H9 (cell line): Measurements from ENCODE around the gene CPHXL2. TPM values are rescaled to one million over a fixed set of nuclear protein-coding genes. Genes with fewer than 3 reads are reported as not detected.

Experiments
- DNase-seq: peaks from one replicate; pipeline ENCODE4 v3.0.0-alpha.2; 2017
- H2AFZ ChIP-seq: one replicate; pipeline ENCODE4 v1.6.1; 2013; ENCODE audit warnings: mild to moderate bottlenecking, low read length, control low read depth, moderate library complexity
- H2AK5ac ChIP-seq: 2 replicates; pipeline ENCODE4 v1.6.1; 2013; ENCODE audit warnings: low read length, control low read depth, mixed read lengths; ENCODE audit not compliant: insufficient read length
- H2BK120ac ChIP-seq: one replicate; pipeline ENCODE4 v1.6.1; 2013; ENCODE audit warnings: low read depth, mild to moderate bottlenecking, low read length, control low read depth, inconsistent platforms; ENCODE audit not compliant: poor library complexity, severe bottlenecking
- H2BK12ac ChIP-seq: 2 replicates; pipeline ENCODE4 v1.6.1; 2013; ENCODE audit warnings: low read length, control low read depth, mixed read lengths, low read depth; ENCODE audit not compliant: insufficient read length
- H2BK15ac ChIP-seq: 2 replicates; pipeline ENCODE4 v1.6.1; 2013; ENCODE audit warnings: low read depth, low read length, control low read depth
- H2BK20ac ChIP-seq: one replicate; pipeline ENCODE4 v1.6.1; 2013; ENCODE audit warnings: low read depth, mild to moderate bottlenecking, low read length, control low read depth, inconsistent platforms; ENCODE audit not compliant: poor library complexity, severe bottlenecking
- H2BK5ac ChIP-seq: 2 replicates; pipeline ENCODE4 v1.6.1; 2013; ENCODE audit warnings: low read length, control low read depth, mixed read lengths; ENCODE audit not compliant: insufficient read length
- H3K14ac ChIP-seq: 2 replicates; pipeline ENCODE4 v1.6.1; 2013; ENCODE audit warnings: low read length, control low read depth; ENCODE audit not compliant: insufficient read depth
- H3K18ac ChIP-seq: 2 replicates; pipeline ENCODE4 v1.6.1; 2013; ENCODE audit warnings: low read depth, mild to moderate bottlenecking, mixed read lengths, low read length, control low read depth; ENCODE audit not compliant: insufficient read length
- H3K23ac ChIP-seq: 2 replicates; pipeline ENCODE4 v1.6.1; 2013; ENCODE audit warnings: low read length, control low read depth, mixed read lengths, low read depth; ENCODE audit not compliant: insufficient read length
- H3K23me2 ChIP-seq: 2 replicates; pipeline ENCODE4 v1.6.1; 2013; ENCODE audit warnings: low read depth, mild to moderate bottlenecking, mixed read lengths, low read length, control low read depth; ENCODE audit not compliant: insufficient read length, poor library complexity, severe bottlenecking
- H3K27ac ChIP-seq: 2 replicates; pipeline ENCODE4 v1.5.1; 2013; ENCODE audit warnings: low read length, control low read depth, mixed read lengths, low read depth; ENCODE audit not compliant: insufficient read length
- H3K27me3 ChIP-seq: 2 replicates; pipeline ENCODE4 v1.6.1; 2013; ENCODE audit warnings: low read length, control low read depth, inconsistent platforms; ENCODE audit not compliant: insufficient read depth
- H3K4ac ChIP-seq: 2 replicates; pipeline ENCODE4 v1.6.1; 2013; ENCODE audit warnings: low read depth, mild to moderate bottlenecking, control low read depth, inconsistent platforms, low read length, moderate library complexity
- H3K4me1 ChIP-seq: 2 replicates; pipeline ENCODE4 v1.6.1; 2013; ENCODE audit warnings: low read length, control low read depth, inconsistent platforms; ENCODE audit not compliant: insufficient read depth
- H3K4me2 ChIP-seq: 2 replicates; pipeline ENCODE4 v1.6.1; 2013; ENCODE audit warnings: low read length, control low read depth, mixed read lengths; ENCODE audit not compliant: insufficient read length, insufficient read depth
- H3K56ac ChIP-seq: 2 replicates; pipeline ENCODE4 v1.6.1; 2013; ENCODE audit warnings: low read depth, mild to moderate bottlenecking, mixed read lengths, low read length, control low read depth; ENCODE audit not compliant: insufficient read length
- H3K79me1 ChIP-seq: 2 replicates; pipeline ENCODE4 v1.6.1; 2013; ENCODE audit warnings: low read depth, mild to moderate bottlenecking, moderate library complexity, low read length, control low read depth, inconsistent platforms; ENCODE audit not compliant: insufficient read depth, poor library complexity, severe bottlenecking
- H3K79me2 ChIP-seq: 2 replicates; pipeline ENCODE4 v1.6.1; 2013; ENCODE audit warnings: low read length, control low read depth, inconsistent platforms; ENCODE audit not compliant: insufficient read depth
- H3K9ac ChIP-seq: 2 replicates; pipeline ENCODE4 v1.6.1; 2013; ENCODE audit warnings: low read length, control low read depth, mixed read lengths; ENCODE audit not compliant: insufficient read length; ENCODE audit errors: extremely low read depth
- H3K9me3 ChIP-seq: one replicate; pipeline ENCODE4 v1.6.1; 2013; ENCODE audit warnings: low read depth, low read length, inconsistent platforms; ENCODE audit not compliant: control insufficient read depth
- H3T11ph ChIP-seq: one replicate; pipeline ENCODE4 v1.6.1; 2013; ENCODE audit warnings: mild to moderate bottlenecking, low read length, control low read depth, inconsistent platforms
- H4K20me1 ChIP-seq: one replicate; pipeline ENCODE4 v1.6.1; 2013; ENCODE audit not compliant: control insufficient read depth, insufficient read length, insufficient read depth
- H4K5ac ChIP-seq: 2 replicates; pipeline ENCODE4 v1.6.1; 2013; ENCODE audit warnings: low read depth, mild to moderate bottlenecking, mixed read lengths, low read length, control low read depth; ENCODE audit not compliant: insufficient read length
- H4K8ac ChIP-seq: replicated peaks from 2 replicates; pipeline ENCODE4 v1.6.1; 2013; ENCODE audit warnings: low read length, control low read depth, mixed read lengths, low read depth; ENCODE audit not compliant: insufficient read length
- H4K91ac ChIP-seq: 2 replicates; pipeline ENCODE4 v1.6.1; 2013; ENCODE audit warnings: low read depth, mild to moderate bottlenecking, moderate library complexity, mixed read lengths, low read length, control low read depth; ENCODE audit not compliant: insufficient read length
- H3K27ac Mint-ChIP-seq, 3 experiments: 2 replicates in 2 of 3; 3 replicates in 1 of 3; pipeline ENCODE4 v1.8.0; 2020 to 2021; ENCODE audit warnings: mixed read lengths in 3 of 3, mild to moderate bottlenecking in 1 of 3, moderate library complexity in 1 of 3
- H3K27me3 Mint-ChIP-seq: 2 replicates; pipeline ENCODE4 v1.8.0; 2021; ENCODE audit warnings: low read depth, mild to moderate bottlenecking, moderate library complexity, mixed read lengths
- H3K36me3 Mint-ChIP-seq, 3 experiments: 2 replicates in 2 of 3; 3 replicates in 1 of 3; pipeline ENCODE4 v1.8.0; 2020 to 2021; ENCODE audit warnings: low read depth in 3 of 3, mixed read lengths in 3 of 3; ENCODE audit not compliant: insufficient read depth in 1 of 3
- H3K4me1 Mint-ChIP-seq, 2 experiments: 2 replicates each; pipeline ENCODE4 v1.8.0; 2020; ENCODE audit warnings: mixed read lengths in 2 of 2
- H3K4me3 Mint-ChIP-seq, 2 experiments: 2 replicates in 1 of 2; 3 replicates in 1 of 2; pipeline ENCODE4 v1.8.0; 2020 to 2021; ENCODE audit warnings: mild to moderate bottlenecking in 2 of 2, mixed read lengths in 2 of 2, moderate library complexity in 1 of 2
- H3K9me3 Mint-ChIP-seq, 2 experiments: 2 replicates in 1 of 2; 3 replicates in 1 of 2; pipeline ENCODE4 v1.8.0; 2020; ENCODE audit warnings: mild to moderate bottlenecking in 2 of 2, mixed read lengths in 2 of 2, moderate library complexity in 1 of 2
- WGBS: extraction: QIAGEN DNeasy Blood & Tissue Kit; methylation state at CpG from one replicate; pipeline ENCODE4 v1.1.7; 2013; ENCODE audit warnings: missing lambda C conversion rate, low lambda C conversion rate, mixed read lengths; ENCODE audit not compliant: insufficient read length; ENCODE audit errors: extremely low coverage; 5-methylcytosine and 5-hydroxymethylcytosine counted together
- total RNA-seq: library from RNA; stranded (reverse); gene quantifications from 2 replicates; pipeline ENCODE4 v1.2.1, GENCODE V29; 2021
- TF ChIP-seq, protein P1 (sequence below): fragments of 200-600 bp; sonication (generic); conservative IDR thresholded peaks from 3 replicates; pipeline ENCODE4 v1.8.0; 2021; ENCODE audit warnings: antibody characterized with exemption, mild to moderate bottlenecking

CPHXL2 gene
- total RNA-seq, 1 experiment from 2014 or later: not detected

GRCh38 chr16:75695708-75696107, 18.9 kb upstream of the CPHXL2 start:
- no peak overlapping the region for H2BK20ac ChIP-seq
- WGBS: no CpG with 5 or more reads among the region's 6 CpGs
- Mint-ChIP-seq H3K27me3 (no peaks in the 10 kb centered on the region; the same call in 1 of the 2 replicates), H3K9me3 (no peaks in the 10 kb centered on the region), H3K27ac (no peak overlapping the region), H3K4me3 (no peak overlapping the region), H3K4me1 (0 out of 4 replicates have a peak, but pooled peaks cover 0 to 2% of the 10 kb centered on the region in 2 experiments), H3K36me3 (no peaks in the 10 kb centered on the region)
- H3K27ac ChIP-seq: no peak overlapping the region
- no peak overlapping the region for H2BK15ac ChIP-seq
- no peaks in the 10 kb centered on the region for H3K23me2 ChIP-seq
- H3K4me2 ChIP-seq: no peak overlapping the region
- no peak overlapping the region for H2AFZ ChIP-seq
- H3K4ac ChIP-seq: no peak overlapping the region
- DNase-seq: no peak
- no peak overlapping the region for H2BK12ac ChIP-seq
- H3K23ac ChIP-seq: no peak overlapping the region
- H4K20me1 ChIP-seq: no peaks in the 10 kb centered on the region
- H3K27me3 ChIP-seq: no peaks in the 10 kb centered on the region
- TF ChIP-seq, protein P1, sequence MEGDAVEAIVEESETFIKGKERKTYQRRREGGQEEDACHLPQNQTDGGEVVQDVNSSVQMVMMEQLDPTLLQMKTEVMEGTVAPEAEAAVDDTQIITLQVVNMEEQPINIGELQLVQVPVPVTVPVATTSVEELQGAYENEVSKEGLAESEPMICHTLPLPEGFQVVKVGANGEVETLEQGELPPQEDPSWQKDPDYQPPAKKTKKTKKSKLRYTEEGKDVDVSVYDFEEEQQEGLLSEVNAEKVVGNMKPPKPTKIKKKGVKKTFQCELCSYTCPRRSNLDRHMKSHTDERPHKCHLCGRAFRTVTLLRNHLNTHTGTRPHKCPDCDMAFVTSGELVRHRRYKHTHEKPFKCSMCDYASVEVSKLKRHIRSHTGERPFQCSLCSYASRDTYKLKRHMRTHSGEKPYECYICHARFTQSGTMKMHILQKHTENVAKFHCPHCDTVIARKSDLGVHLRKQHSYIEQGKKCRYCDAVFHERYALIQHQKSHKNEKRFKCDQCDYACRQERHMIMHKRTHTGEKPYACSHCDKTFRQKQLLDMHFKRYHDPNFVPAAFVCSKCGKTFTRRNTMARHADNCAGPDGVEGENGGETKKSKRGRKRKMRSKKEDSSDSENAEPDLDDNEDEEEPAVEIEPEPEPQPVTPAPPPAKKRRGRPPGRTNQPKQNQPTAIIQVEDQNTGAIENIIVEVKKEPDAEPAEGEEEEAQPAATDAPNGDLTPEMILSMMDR: peak; percentile 59
- H3K9me3 ChIP-seq: no peaks in the 10 kb centered on the region
- H3K79me1 ChIP-seq: no peaks in the 10 kb centered on the region
- H2AK5ac ChIP-seq: no peak overlapping the region
- H4K8ac ChIP-seq: no peak overlapping the region
- H3K4me1 ChIP-seq: no peaks in the 10 kb centered on the region
- no peak overlapping the region for H2BK5ac ChIP-seq
- H3K18ac ChIP-seq: no peak overlapping the region
- H4K5ac ChIP-seq: no peak overlapping the region
- no peak overlapping the region for H3K14ac ChIP-seq
- H4K91ac ChIP-seq: no peak overlapping the region
- no peak overlapping the region for H3T11ph ChIP-seq
- no peak overlapping the region for H3K56ac ChIP-seq
- H3K79me2 ChIP-seq: no peaks in the 10 kb centered on the region
- no peak overlapping the region for H3K9ac ChIP-seq
- no peak overlapping the region for H2BK120ac ChIP-seq
